PC-9 (cell line): ENCODE measurements around the gene INSYN1. TPM values are rescaled to one million over a fixed set of nuclear protein-coding genes. Genes with fewer than 3 reads are reported as not detected.
"Not testable (repeated sequence)": the region's sequence is repeated elsewhere in the genome, so short reads cannot be mapped to it uniquely, and the experiment has no call there.

Experiments
- BruUV-seq: library from RNA; stranded (reverse); fragments of 400-500 nt; replicated peaks from 2 replicates; lab custom pipeline; 2021; lab: Mats Ljungman, UMichigan
- CTCF ChIA-PET: fragments of 300-600 bp; sonication (Branson Sonifier 250); formaldehyde crosslinking; loops from one replicate; lab custom pipeline; 2022; ENCODE audit warnings: antibody characterized with exemption; lab: Charles Lee
- POLR2A ChIA-PET: fragments of 300-600 bp; sonication (Branson Sonifier 250); formaldehyde crosslinking; loops from one replicate; lab custom pipeline; 2022; ENCODE audit warnings: antibody characterized with exemption; ENCODE audit not compliant: unreplicated experiment; lab: Charles Lee
- DNase-seq, 2 experiments: peaks; one replicate each; pipeline versions ENCODE4 v3.0.0 to v3.0.0-alpha.2; 2015 to 2022; ENCODE audit warnings: mixed read lengths in 1 of 2
- H2AFZ ChIP-seq: fragments of 200-600 bp; sonication (generic); 2 replicates; pipeline ENCODE4 v1.8.1; 2017; ENCODE audit warnings: antibody characterized with exemption
- H3F3A ChIP-seq: fragments of 200-600 bp; sonication (generic); 2 replicates; pipeline ENCODE4 v1.8.1; 2017; ENCODE audit warnings: antibody characterized with exemption, mild to moderate bottlenecking, low read depth; ENCODE audit not compliant: insufficient read depth
- H3K27ac ChIP-seq: fragments of 200-600 bp; sonication (generic); 2 replicates; pipeline ENCODE4 v1.6.1; 2016; ENCODE audit warnings: mixed run types
- H3K27me3 ChIP-seq: fragments of 200-600 bp; sonication (generic); 2 replicates; pipeline ENCODE4 v1.6.1; 2016; ENCODE audit warnings: low read depth, mixed run types; ENCODE audit not compliant: insufficient read depth
- H3K36me3 ChIP-seq: fragments of 200-600 bp; sonication (generic); 2 replicates; pipeline ENCODE4 v1.6.1; 2016; ENCODE audit warnings: low read depth, mixed run types
- H3K4me1 ChIP-seq: fragments of 200-600 bp; sonication (generic); replicated peaks from 2 replicates; pipeline ENCODE4 v1.6.1; 2016; ENCODE audit warnings: mixed run types; ENCODE audit not compliant: insufficient read depth
- H3K4me2 ChIP-seq: fragments of 200-600 bp; sonication (generic); 2 replicates; pipeline ENCODE4 v1.6.1; 2017; ENCODE audit warnings: mixed run types
- H3K4me3 ChIP-seq: fragments of 200-600 bp; sonication (generic); 2 replicates; pipeline ENCODE4 v1.6.1; 2016; ENCODE audit warnings: mixed run types
- H3K79me2 ChIP-seq: fragments of 200-600 bp; sonication (generic); 2 replicates; pipeline ENCODE4 v1.6.1; 2017; ENCODE audit warnings: low read depth, mixed run types
- H3K9me2 ChIP-seq: fragments of 200-600 bp; sonication (generic); 2 replicates; pipeline ENCODE4 v1.8.1; 2017; ENCODE audit warnings: mild to moderate bottlenecking; ENCODE audit not compliant: insufficient read depth
- H3K9me3 ChIP-seq: fragments of 200-600 bp; sonication (generic); 2 replicates; pipeline ENCODE4 v1.8.1; 2016; ENCODE audit warnings: low read depth; ENCODE audit not compliant: insufficient read depth
- H4K20me1 ChIP-seq: fragments of 200-600 bp; sonication (generic); 2 replicates; pipeline ENCODE4 v1.8.1; 2017; ENCODE audit not compliant: insufficient read depth
- EZH2 ChIP-seq: fragments of 200-600 bp; sonication (generic); IDR thresholded peaks from 2 replicates; pipeline ENCODE4 v1.8.0; 2017; ENCODE audit warnings: antibody characterized with exemption, low read depth
- intact Hi-C: fragments of 100-400 bp; cut with micrococcal nuclease; formaldehyde crosslinking; loops from one replicate; pipeline ENCODE4 v1.10.0; 2022; ENCODE audit not compliant: unreplicated experiment
- total RNA-seq: library from RNA; stranded (reverse); gene quantifications from 2 replicates; pipeline ENCODE4 v1.2.3, GENCODE V29; 2021
- TF ChIP-seq, protein P1 (sequence below): fragments of 200-600 bp; sonication (generic); conservative IDR thresholded peaks from 2 replicates; pipeline ENCODE4 v1.6.1; 2017; ENCODE audit warnings: mixed run types, antibody characterized with exemption, mild to moderate bottlenecking, moderate library complexity

INSYN1 gene
- total RNA-seq, 1 experiment from 2014 or later = not detected

DNA sequence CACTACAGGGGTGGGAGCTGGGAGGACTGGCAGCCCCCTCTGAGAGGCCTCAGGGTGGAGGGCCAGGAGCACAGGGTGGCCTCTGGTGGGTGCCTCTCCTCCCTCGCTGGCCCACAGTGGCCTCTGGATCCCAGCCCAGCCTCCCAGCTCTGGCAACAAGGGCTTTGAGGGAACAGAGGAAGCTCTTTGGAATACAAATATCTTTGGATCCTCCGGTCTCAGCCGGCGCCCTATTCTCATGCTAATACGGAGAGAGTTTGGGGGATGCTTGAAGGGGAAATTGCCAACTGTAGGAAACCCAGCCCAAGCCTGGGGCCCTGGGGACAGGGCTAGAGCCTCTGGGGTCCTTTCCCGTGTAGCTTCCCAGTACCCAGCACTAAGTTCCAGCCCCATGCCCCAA lies 33.4 kb upstream of the INSYN1 start:
- no TSS peak for BruUV-seq
- CTCF ChIA-PET = no interaction called here
- H3K27me3 ChIP-seq = peaks cover 26% of the 10 kb centered on the region; the same call in 1 of the 2 replicates
- H3K36me3 ChIP-seq = no peaks in the 10 kb centered on the region
- no peaks in the 10 kb centered on the region for H3K9me3 ChIP-seq
- TF ChIP-seq, protein P1, sequence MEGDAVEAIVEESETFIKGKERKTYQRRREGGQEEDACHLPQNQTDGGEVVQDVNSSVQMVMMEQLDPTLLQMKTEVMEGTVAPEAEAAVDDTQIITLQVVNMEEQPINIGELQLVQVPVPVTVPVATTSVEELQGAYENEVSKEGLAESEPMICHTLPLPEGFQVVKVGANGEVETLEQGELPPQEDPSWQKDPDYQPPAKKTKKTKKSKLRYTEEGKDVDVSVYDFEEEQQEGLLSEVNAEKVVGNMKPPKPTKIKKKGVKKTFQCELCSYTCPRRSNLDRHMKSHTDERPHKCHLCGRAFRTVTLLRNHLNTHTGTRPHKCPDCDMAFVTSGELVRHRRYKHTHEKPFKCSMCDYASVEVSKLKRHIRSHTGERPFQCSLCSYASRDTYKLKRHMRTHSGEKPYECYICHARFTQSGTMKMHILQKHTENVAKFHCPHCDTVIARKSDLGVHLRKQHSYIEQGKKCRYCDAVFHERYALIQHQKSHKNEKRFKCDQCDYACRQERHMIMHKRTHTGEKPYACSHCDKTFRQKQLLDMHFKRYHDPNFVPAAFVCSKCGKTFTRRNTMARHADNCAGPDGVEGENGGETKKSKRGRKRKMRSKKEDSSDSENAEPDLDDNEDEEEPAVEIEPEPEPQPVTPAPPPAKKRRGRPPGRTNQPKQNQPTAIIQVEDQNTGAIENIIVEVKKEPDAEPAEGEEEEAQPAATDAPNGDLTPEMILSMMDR = no peak
- no peak for TF ChIP-seq EZH2
- H3K9me2 ChIP-seq = no peaks in the 10 kb centered on the region
- POLR2A ChIA-PET = no interaction called here
- no peaks in the 10 kb centered on the region for H3F3A ChIP-seq
- H3K27ac ChIP-seq = no peak overlapping the region
- H3K4me1 ChIP-seq = no peaks in the 10 kb centered on the region
- no peak overlapping the region for H3K4me3 ChIP-seq
- no peak overlapping the region for H2AFZ ChIP-seq
- H4K20me1 ChIP-seq = no peaks in the 10 kb centered on the region
- H3K4me2 ChIP-seq = no peak overlapping the region
- DNase-seq = no peak
- H3K79me2 ChIP-seq = no peaks in the 10 kb centered on the region
- intact Hi-C loops = no loop called here

DNA sequence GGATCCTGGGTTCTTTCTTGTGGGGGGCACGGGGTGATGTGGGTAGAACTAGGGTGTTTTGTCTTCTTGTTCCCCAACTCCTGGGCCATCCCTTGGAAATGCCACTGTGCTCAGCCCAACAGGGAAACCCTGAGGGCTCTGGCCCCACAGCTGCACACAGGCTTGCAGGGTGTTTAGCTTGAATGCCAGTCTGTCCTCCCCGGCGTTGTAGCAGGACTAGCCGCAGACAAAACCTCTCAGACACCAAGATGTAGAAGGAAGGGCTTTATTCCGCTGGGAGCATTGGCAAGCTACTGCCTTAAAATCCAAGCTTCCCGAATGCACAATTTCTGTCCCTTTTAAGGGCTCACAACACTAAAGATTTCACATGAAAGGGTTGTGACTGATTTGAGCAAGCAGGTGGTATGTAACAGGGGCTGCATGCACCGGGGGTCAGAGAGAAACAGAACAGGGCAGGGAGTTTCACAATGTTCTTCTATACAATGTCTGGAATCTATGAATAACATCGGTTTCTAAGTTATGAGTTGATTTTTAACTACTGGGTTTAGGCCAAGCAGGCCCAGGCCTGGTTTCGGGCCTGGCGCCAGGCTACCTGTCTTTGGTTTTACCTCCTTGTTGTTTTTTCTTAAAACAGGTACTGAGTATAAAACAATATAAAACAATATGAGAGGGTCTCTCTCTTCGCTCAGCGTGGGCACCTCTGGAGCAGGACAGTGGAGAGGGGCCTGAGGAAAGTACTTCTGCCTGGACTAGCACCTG lies 32.3 kb upstream of the INSYN1 start:
- BruUV-seq, H4K20me1 ChIP-seq, H3K4me3 ChIP-seq, H3K9me3 ChIP-seq, intact Hi-C loops, H3K27ac ChIP-seq, H2AFZ ChIP-seq, POLR2A ChIA-PET, H3K4me2 ChIP-seq, H3K4me1 ChIP-seq, H3K9me2 ChIP-seq, H3F3A ChIP-seq, H3K36me3 ChIP-seq, CTCF ChIA-PET, H3K79me2 ChIP-seq, DNase-seq: not testable (repeated sequence)
- peaks cover 15% of the 10 kb centered on the region; the same call in 1 of the 2 replicates for H3K27me3 ChIP-seq

DNA sequence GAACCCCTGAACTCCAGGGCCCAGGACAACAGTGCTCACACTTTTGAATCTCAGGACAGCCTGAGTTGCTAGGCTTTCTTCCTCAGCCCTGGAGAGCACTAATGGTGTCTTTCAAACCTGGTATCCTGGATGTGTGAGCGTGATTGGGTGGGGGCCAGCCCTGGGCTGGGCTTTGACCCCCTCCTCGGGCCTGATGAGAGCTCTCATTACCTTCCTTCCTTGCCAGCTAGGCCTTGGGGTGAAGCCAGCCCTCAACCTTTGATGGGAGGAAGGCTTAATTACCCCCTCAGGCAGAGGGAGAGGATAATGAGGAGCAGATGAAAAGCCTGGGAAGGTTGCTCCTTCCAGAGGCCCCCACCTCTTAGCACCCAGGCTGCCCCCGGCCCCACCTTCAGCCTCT lies 31.1 kb upstream of the INSYN1 start:
- intact Hi-C loops = no loop called here
- H2AFZ ChIP-seq = no peak overlapping the region
- H4K20me1 ChIP-seq = no peaks in the 10 kb centered on the region
- H3K9me2 ChIP-seq = no peaks in the 10 kb centered on the region
- no peaks in the 10 kb centered on the region for H3F3A ChIP-seq
- no peak overlapping the region for H3K4me2 ChIP-seq
- ChIA-PET POLR2A (no interaction called here), CTCF (interaction anchor here (0.6 kb wide), 1 partner anchor 148 kb away, joined by 25 read pairs; no protein-coding TSS in a partner anchor)
- H3K9me3 ChIP-seq = no peaks in the 10 kb centered on the region
- no peaks in the 10 kb centered on the region for H3K36me3 ChIP-seq
- no TSS peak for BruUV-seq
- no peak overlapping the region for H3K4me3 ChIP-seq
- DNase-seq = no peak
- no peaks in the 10 kb centered on the region for H3K79me2 ChIP-seq
- no peak overlapping the region for H3K27ac ChIP-seq
- no peaks in the 10 kb centered on the region for H3K4me1 ChIP-seq
- TF ChIP-seq EZH2 = no peak
- TF ChIP-seq, protein P1 = no peak
- peaks cover 15% of the 10 kb centered on the region; the same call in 1 of the 2 replicates for H3K27me3 ChIP-seq
